Endothelial cell of umbilical vein (primary cell): ENCODE measurements around the gene ADH7. TPM values are rescaled to one million over a fixed set of nuclear protein-coding genes. Genes with fewer than 3 reads are reported as not detected.

Source experiments
- BruUV-seq: library from RNA; stranded (reverse); fragments of 400-500 nt; replicated peaks from 2 replicates; lab custom pipeline; 2021; lab: Mats Ljungman, UMichigan
- CTCF ChIA-PET: fragments of 300-600, 350-600 bp; sonication (Branson Sonifier 250); formaldehyde crosslinking; loops from one replicate; lab custom pipeline; 2021; ENCODE audit warnings: antibody characterized with exemption, inconsistent platforms; lab: Charles Lee
- POLR2A ChIA-PET: fragments of 300-600, 350-600 bp; sonication (Branson Sonifier 250); formaldehyde crosslinking; loops from one replicate; lab custom pipeline; 2021; ENCODE audit warnings: antibody characterized with exemption, inconsistent platforms; lab: Charles Lee
- DNase-seq: peaks from one replicate; pipeline ENCODE4 v3.0.0-alpha.2; 2011; ENCODE audit warnings: low read depth, low spot score
- FAIRE-seq: peaks from 2 replicates; lab custom pipeline; 2011; peaks lifted over from hg19 to GRCh38; lab: Jason Lieb, UNC
- H2AFZ ChIP-seq: 2 replicates; pipeline ENCODE4 v1.6.0; 2012; ENCODE audit warnings: low read depth, low read length, control low read depth, inconsistent platforms
- H3K27ac ChIP-seq: 2 replicates; pipeline ENCODE4 v1.5.1; 2011; ENCODE audit warnings: low read depth, mild to moderate bottlenecking, control low read depth, low read length, moderate library complexity; ENCODE audit not compliant: insufficient read depth
- H3K27me3 ChIP-seq, 2 experiments: 2 replicates each; pipeline versions ENCODE4 v1.6.0 to v1.6.1; 2011; ENCODE audit warnings: low read length in 2 of 2, mixed read lengths in 1 of 2; ENCODE audit not compliant: control insufficient read depth in 2 of 2, insufficient read depth in 2 of 2
- H3K36me3 ChIP-seq, 2 experiments: 2 replicates in 1 of 2; 3 replicates in 1 of 2; pipeline ENCODE4 v1.5.1; 2011; ENCODE audit warnings: low read length in 2 of 2, mild to moderate bottlenecking in 1 of 2, moderate library complexity in 1 of 2; ENCODE audit not compliant: control insufficient read depth in 2 of 2, insufficient read depth in 2 of 2; ENCODE audit errors: extremely low read depth in 1 of 2
- H3K4me1 ChIP-seq: 3 replicates; pipeline ENCODE4 v1.5.1; 2011; ENCODE audit warnings: mild to moderate bottlenecking, low read length; ENCODE audit not compliant: control insufficient read depth, insufficient read depth; ENCODE audit errors: extremely low read depth
- H3K4me2 ChIP-seq: 2 replicates; pipeline ENCODE4 v1.6.1; 2011; ENCODE audit warnings: low read length, control low read depth, mixed read lengths; ENCODE audit not compliant: insufficient read depth
- H3K4me3 ChIP-seq, 3 experiments: fragments of 200-600 bp in 1 of 3; sonication (generic), shearing (Covaris generic) in 1 of 3; replicated peaks in 1 of 3; 2 replicates each; pipeline ENCODE4 v1.5.1; 2011 to 2016; ENCODE audit warnings: control low read depth in 3 of 3, low read length in 3 of 3, mild to moderate bottlenecking in 2 of 3, inconsistent platforms in 1 of 3, low read depth in 1 of 3, moderate library complexity in 1 of 3; ENCODE audit not compliant: insufficient read depth in 1 of 3
- H3K79me2 ChIP-seq: 2 replicates; pipeline ENCODE4 v1.6.0; 2012; ENCODE audit warnings: low read length, inconsistent platforms; ENCODE audit not compliant: control insufficient read depth, insufficient read depth
- H3K9ac ChIP-seq: replicated peaks from 2 replicates; pipeline ENCODE3; 2011; ENCODE audit warnings: low read length, control low read depth; ENCODE audit not compliant: insufficient read depth; ENCODE audit errors: extremely low read depth
- H3K9me1 ChIP-seq: replicated peaks from 3 replicates; pipeline ENCODE4 v1.6.0; 2011; ENCODE audit warnings: mild to moderate bottlenecking, low read length; ENCODE audit not compliant: control insufficient read depth, insufficient read depth; ENCODE audit errors: extremely low read depth
- H3K9me3 ChIP-seq: replicated peaks from 2 replicates; pipeline ENCODE4 v1.5.1; 2012; ENCODE audit warnings: low read length, inconsistent platforms; ENCODE audit not compliant: control insufficient read depth, insufficient read depth
- H4K20me1 ChIP-seq: replicated peaks from 2 replicates; pipeline ENCODE3; 2011; ENCODE audit warnings: mild to moderate bottlenecking, low read length; ENCODE audit not compliant: control insufficient read depth, insufficient read depth; ENCODE audit errors: extremely low read depth
- EZH2 ChIP-seq: IDR thresholded peaks from 2 replicates; pipeline ENCODE4 v1.6.1; 2012; ENCODE audit warnings: borderline replicate concordance, low read depth, mild to moderate bottlenecking, moderate library complexity, low read length, inconsistent platforms; ENCODE audit not compliant: severe bottlenecking
- FOS ChIP-seq: IDR thresholded peaks from 2 replicates; pipeline ENCODE4 v1.6.1; 2011; ENCODE audit warnings: mild to moderate bottlenecking, low read length, moderate library complexity, borderline replicate concordance; ENCODE audit not compliant: insufficient read depth
- GATA2 ChIP-seq: IDR thresholded peaks from 2 replicates; pipeline ENCODE4 v1.7.0; 2011; ENCODE audit warnings: low read depth, mild to moderate bottlenecking, moderate library complexity, mixed read lengths, low read length; ENCODE audit not compliant: insufficient read length, insufficient read depth
- JUN ChIP-seq: IDR thresholded peaks from 2 replicates; pipeline ENCODE4 v1.6.1; 2011; ENCODE audit warnings: borderline replicate concordance, low read depth; ENCODE audit not compliant: insufficient read length, insufficient read depth
- MYC ChIP-seq: IDR thresholded peaks from one replicate; pipeline ENCODE4 v1.6.1; 2011; ENCODE audit warnings: mild to moderate bottlenecking, low read depth, low read length
- POLR2A ChIP-seq: IDR thresholded peaks from 2 replicates; pipeline ENCODE4 v1.6.1; 2012; ENCODE audit warnings: low read depth, mild to moderate bottlenecking, control low read depth, low read length
- POLR2AphosphoS5 ChIP-seq: IDR thresholded peaks from 2 replicates; pipeline ENCODE4 v1.6.1; 2012; ENCODE audit warnings: low read depth, mild to moderate bottlenecking, control low read depth, low read length, moderate library complexity; ENCODE audit not compliant: insufficient read depth
- dilution Hi-C: fragments of 300-500 bp; cut with MboI; formaldehyde crosslinking; loops from one replicate; pipeline ENCODE4 v1.15.0; 2019; ENCODE audit warnings: low sequenced_read_pairs; ENCODE audit not compliant: extremely low pct_ligation_motif_present
- intact Hi-C: fragments of 100-400 bp; cut with micrococcal nuclease; formaldehyde crosslinking; loops from one replicate; pipeline ENCODE4 v1.10.0; 2022
- polyA plus RNA-seq, 4 experiments: library from polyadenylated mRNA; depleted of rRNA in 3 of 4; stranded (reverse) in 3 of 4; unstranded in 1 of 4; fragments of >200 nt; gene quantifications; 2 replicates each; pipeline versions ENCODE4 v1.2.1 to v1.2.3, GENCODE V29; 2011 to 2012; ENCODE audit warnings: missing spikeins in 1 of 4
- total RNA-seq: library from RNA; stranded (reverse); gene quantifications from 2 replicates; pipeline ENCODE4 v1.2.3, GENCODE V29; 2021
- TF ChIP-seq, protein P1 (sequence below): IDR thresholded peaks from 2 replicates; pipeline ENCODE4 v1.6.1; 2011; ENCODE audit not compliant: insufficient read depth, insufficient read length
- TF ChIP-seq, protein P2 (sequence below), 2 donors: IDR thresholded peaks; 1 replicate in 1 of 2; 2 replicates in 1 of 2; pipeline ENCODE4 v1.5.1; 2011; ENCODE audit warnings: low read length in 2 of 2, mild to moderate bottlenecking in 2 of 2, moderate library complexity in 2 of 2, control low read depth in 1 of 2, inconsistent platforms in 1 of 2, low read depth in 1 of 2; ENCODE audit not compliant: insufficient read depth in 1 of 2; ENCODE audit errors: extremely low read depth in 1 of 2

Gene ADH7
- total and polyA plus RNA-seq, 2 donors (not counting 3 experiments of a cell fraction or from before 2014, with no cell fraction given): not detected

DNA sequence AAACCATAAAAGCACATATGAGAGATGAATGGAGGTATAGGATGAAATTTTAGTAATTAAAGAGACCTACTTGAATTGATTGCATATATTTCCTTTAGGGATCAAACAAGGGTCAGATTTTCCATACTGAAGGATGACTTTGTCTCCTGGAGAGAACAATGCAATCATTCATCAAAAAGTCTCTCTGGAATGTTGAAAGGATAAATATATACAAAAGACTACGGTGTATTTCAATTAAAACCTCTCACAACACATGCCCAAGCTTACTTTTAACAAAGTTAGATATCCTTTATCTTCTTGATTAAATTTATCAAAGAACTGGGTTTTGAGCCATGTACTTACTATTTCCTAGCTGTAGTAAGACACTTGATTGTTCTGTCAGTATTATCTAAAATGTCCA, 36.8 kb upstream of the ADH7 start:
- no peaks in the 10 kb centered on the region for H3K9me3 ChIP-seq
- BruUV-seq: no TSS peak
- H3K79me2 ChIP-seq: no peaks in the 10 kb centered on the region
- FAIRE-seq (no peak), DNase-seq (no peak)
- H3K4me2 ChIP-seq: no peak overlapping the region
- peaks cover 0 to 10% of the 10 kb centered on the region in 2 experiments for H3K27me3 ChIP-seq
- H3K36me3 ChIP-seq: no peaks in the 10 kb centered on the region
- H3K4me1 ChIP-seq: no peaks in the 10 kb centered on the region
- dilution Hi-C loops: no loop called here
- H3K27ac ChIP-seq: no peak overlapping the region
- ChIA-PET CTCF (no interaction called here), POLR2A (no interaction called here)
- intact Hi-C loops: no loop called here
- H3K4me3 ChIP-seq: no peak overlapping the region
- no peaks in the 10 kb centered on the region for H3K9me1 ChIP-seq
- no peak for TF ChIP-seq EZH2
- TF ChIP-seq, protein P1, sequence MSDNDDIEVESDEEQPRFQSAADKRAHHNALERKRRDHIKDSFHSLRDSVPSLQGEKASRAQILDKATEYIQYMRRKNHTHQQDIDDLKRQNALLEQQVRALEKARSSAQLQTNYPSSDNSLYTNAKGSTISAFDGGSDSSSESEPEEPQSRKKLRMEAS: no peak
- no peak for TF ChIP-seq JUN
- TF ChIP-seq, protein P2, sequence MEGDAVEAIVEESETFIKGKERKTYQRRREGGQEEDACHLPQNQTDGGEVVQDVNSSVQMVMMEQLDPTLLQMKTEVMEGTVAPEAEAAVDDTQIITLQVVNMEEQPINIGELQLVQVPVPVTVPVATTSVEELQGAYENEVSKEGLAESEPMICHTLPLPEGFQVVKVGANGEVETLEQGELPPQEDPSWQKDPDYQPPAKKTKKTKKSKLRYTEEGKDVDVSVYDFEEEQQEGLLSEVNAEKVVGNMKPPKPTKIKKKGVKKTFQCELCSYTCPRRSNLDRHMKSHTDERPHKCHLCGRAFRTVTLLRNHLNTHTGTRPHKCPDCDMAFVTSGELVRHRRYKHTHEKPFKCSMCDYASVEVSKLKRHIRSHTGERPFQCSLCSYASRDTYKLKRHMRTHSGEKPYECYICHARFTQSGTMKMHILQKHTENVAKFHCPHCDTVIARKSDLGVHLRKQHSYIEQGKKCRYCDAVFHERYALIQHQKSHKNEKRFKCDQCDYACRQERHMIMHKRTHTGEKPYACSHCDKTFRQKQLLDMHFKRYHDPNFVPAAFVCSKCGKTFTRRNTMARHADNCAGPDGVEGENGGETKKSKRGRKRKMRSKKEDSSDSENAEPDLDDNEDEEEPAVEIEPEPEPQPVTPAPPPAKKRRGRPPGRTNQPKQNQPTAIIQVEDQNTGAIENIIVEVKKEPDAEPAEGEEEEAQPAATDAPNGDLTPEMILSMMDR (IDR thresholded peaks at IDR 0.05; ENCODE audit: extremely low read depth in 1 of 2, insufficient read depth in 1 of 2, low read depth in 1 of 2, low read length in 2 of 2): no peak
- no peak for TF ChIP-seq POLR2A
- no peak for TF ChIP-seq POLR2AphosphoS5
- no peak for TF ChIP-seq MYC
- no peak for TF ChIP-seq FOS
- no peak for TF ChIP-seq GATA2
- no peaks in the 10 kb centered on the region for H4K20me1 ChIP-seq
- no peak overlapping the region for H2AFZ ChIP-seq
- H3K9ac ChIP-seq: no peak overlapping the region
